Duodenal mucosa (tissue), 2 donors: ENCODE measurements around the gene BASP1.

ENCODE experiments used
- H3K27ac ChIP-seq: one replicate; pipeline ENCODE4 v1.7.0; 2013; ENCODE audit warnings: low read depth, low read length
- H3K27me3 ChIP-seq, 2 donors: one replicate each; pipeline ENCODE4 v1.7.0; 2013; ENCODE audit warnings: low read length in 2 of 2, control low read depth in 1 of 2; ENCODE audit not compliant: insufficient read depth in 2 of 2, control insufficient read depth in 1 of 2
- H3K36me3 ChIP-seq, 2 donors: one replicate each; pipeline ENCODE4 v1.7.0; 2013; ENCODE audit warnings: low read length in 2 of 2, control low read depth in 1 of 2; ENCODE audit not compliant: insufficient read depth in 2 of 2, control insufficient read depth in 1 of 2
- H3K4me1 ChIP-seq, 2 donors: one replicate each; pipeline ENCODE4 v1.7.0; 2013; ENCODE audit warnings: low read length in 2 of 2, control low read depth in 1 of 2; ENCODE audit not compliant: insufficient read depth in 2 of 2, control insufficient read depth in 1 of 2
- H3K4me3 ChIP-seq, 2 donors: one replicate each; pipeline ENCODE4 v1.7.0; 2013; ENCODE audit warnings: low read length in 2 of 2, low read depth in 1 of 2
- H3K9ac ChIP-seq, 2 donors: one replicate each; pipeline ENCODE4 v1.7.0; 2013; ENCODE audit warnings: low read length in 2 of 2, low read depth in 1 of 2
- H3K9me3 ChIP-seq, 2 donors: one replicate each; pipeline ENCODE4 v1.7.0; 2013; ENCODE audit warnings: low read length in 2 of 2, control low read depth in 1 of 2; ENCODE audit not compliant: control insufficient read depth in 1 of 2

BASP1 gene

GRCh38 chr5:17182981-17183380 is 34.5 kb upstream of the BASP1 start:
- Histone ChIP-seq H3K27me3 (no peaks in the 10 kb centered on the region), H3K4me1 (no peaks in the 10 kb centered on the region), H3K9ac (no peak overlapping the region), H3K4me3 (no peak overlapping the region), H3K9me3 (no peaks in the 10 kb centered on the region), H3K36me3 (no peaks in the 10 kb centered on the region), H3K27ac (no peak overlapping the region)

DNA sequence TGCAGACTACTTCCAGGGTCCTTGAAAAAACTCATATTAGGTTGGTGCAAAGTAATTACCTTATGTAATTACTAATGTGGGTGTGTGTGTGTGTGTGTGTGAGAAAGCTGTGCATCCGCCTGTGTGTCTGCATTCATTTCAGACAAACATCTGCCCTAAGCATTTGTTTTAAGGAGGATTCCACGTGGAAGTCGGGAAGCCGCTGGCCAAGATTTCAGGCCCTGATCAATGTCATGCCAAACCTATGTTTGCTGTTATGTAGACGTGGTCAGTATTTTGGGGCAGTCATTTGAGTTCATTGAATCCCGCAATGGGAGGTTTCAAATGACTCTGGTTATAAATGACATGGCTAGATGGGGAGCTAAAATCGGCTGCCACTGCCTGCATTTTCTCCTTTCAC is 33.6 kb upstream of the BASP1 start:
- Histone ChIP-seq H3K27me3 (no peaks in the 10 kb centered on the region), H3K9me3 (no peaks in the 10 kb centered on the region), H3K27ac (no peak overlapping the region), H3K36me3 (no peaks in the 10 kb centered on the region), H3K9ac (no peak overlapping the region), H3K4me3 (no peak overlapping the region), H3K4me1 (no peaks in the 10 kb centered on the region)

DNA sequence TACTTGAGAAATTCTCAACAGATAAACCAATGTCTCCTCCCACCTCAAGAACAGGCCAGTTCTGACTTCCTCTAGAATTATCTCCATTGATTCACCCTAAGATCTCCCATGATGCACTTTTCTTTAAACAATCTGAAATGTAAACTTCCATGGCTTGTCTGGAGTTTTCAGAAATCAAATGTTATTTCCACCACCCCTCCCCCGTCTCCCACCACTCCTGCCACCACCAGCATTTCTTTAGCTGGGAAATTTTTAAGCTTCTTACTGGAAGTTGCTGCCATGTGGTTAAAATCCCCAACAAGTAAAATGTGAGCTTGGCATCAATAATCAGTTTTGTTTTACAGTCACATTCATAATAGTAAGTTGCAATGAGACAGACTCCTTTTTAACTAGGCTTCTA is 32.8 kb upstream of the BASP1 start:
- Histone ChIP-seq H3K36me3 (no peaks in the 10 kb centered on the region), H3K27ac (no peak overlapping the region), H3K27me3 (no peaks in the 10 kb centered on the region), H3K9me3 (no peaks in the 10 kb centered on the region), H3K4me1 (peaks cover 4% of the 10 kb centered on the region in 2 donors), H3K9ac (no peak overlapping the region), H3K4me3 (no peak overlapping the region)

GRCh38 chr5:17185349-17185748 is 32.1 kb upstream of the BASP1 start:
- Histone ChIP-seq H3K27ac (no peak overlapping the region), H3K9ac (no peak overlapping the region), H3K4me1 (peaks cover 12% of the 10 kb centered on the region in 2 donors), H3K9me3 (no peaks in the 10 kb centered on the region), H3K4me3 (no peak overlapping the region), H3K36me3 (no peaks in the 10 kb centered on the region), H3K27me3 (no peaks in the 10 kb centered on the region)

GRCh38 chr5:17185773-17186172 is 31.7 kb upstream of the BASP1 start:
- Histone ChIP-seq H3K4me3 (no peak overlapping the region), H3K9me3 (no peaks in the 10 kb centered on the region), H3K36me3 (no peaks in the 10 kb centered on the region), H3K27ac (no peak overlapping the region), H3K9ac (no peak overlapping the region), H3K27me3 (no peaks in the 10 kb centered on the region), H3K4me1 (peaks cover 16% of the 10 kb centered on the region in 2 donors)

- peaks cover 21% of the 10 kb centered on the region in 2 donors for H3K4me1 ChIP-seq
- no peak overlapping the region for H3K9ac ChIP-seq
- H3K4me3 ChIP-seq, result no peak overlapping the region
- H3K27ac ChIP-seq, result no peak overlapping the region
- H3K36me3 ChIP-seq, result no peaks in the 10 kb centered on the region
- H3K9me3 ChIP-seq, result no peaks in the 10 kb centered on the region
- H3K27me3 ChIP-seq, result no peaks in the 10 kb centered on the region
Observed at GRCh38 chr5:17186256-17186655, 31.2 kb upstream of the BASP1 start.

GRCh38 chr5:17187011-17187785 is 30.2 kb upstream of the BASP1 start:
- Histone ChIP-seq H3K27ac (no peak overlapping the region), H3K36me3 (no peaks in the 10 kb centered on the region), H3K4me3 (no peak overlapping the region)

GRCh38 chr5:17187786-17188170 is 29.7 kb upstream of the BASP1 start:
- Histone ChIP-seq H3K4me1 (peaks cover 27 to 30% of the 10 kb centered on the region in 2 donors), H3K36me3 (no peaks in the 10 kb centered on the region), H3K9me3 (no peaks in the 10 kb centered on the region), H3K4me3 (no peak overlapping the region), H3K27me3 (no peaks in the 10 kb centered on the region), H3K27ac (no peak overlapping the region), H3K9ac (no peak overlapping the region)

More at GRCh38 chr5:17187011-17187785, 30.2 kb upstream of the BASP1 start:
- no peak overlapping the region for H3K9ac ChIP-seq
- no peaks in the 10 kb centered on the region for H3K9me3 ChIP-seq
- H3K27me3 ChIP-seq, result no peaks in the 10 kb centered on the region
- H3K4me1 ChIP-seq, result peaks cover 26 to 27% of the 10 kb centered on the region in 2 donors

DNA sequence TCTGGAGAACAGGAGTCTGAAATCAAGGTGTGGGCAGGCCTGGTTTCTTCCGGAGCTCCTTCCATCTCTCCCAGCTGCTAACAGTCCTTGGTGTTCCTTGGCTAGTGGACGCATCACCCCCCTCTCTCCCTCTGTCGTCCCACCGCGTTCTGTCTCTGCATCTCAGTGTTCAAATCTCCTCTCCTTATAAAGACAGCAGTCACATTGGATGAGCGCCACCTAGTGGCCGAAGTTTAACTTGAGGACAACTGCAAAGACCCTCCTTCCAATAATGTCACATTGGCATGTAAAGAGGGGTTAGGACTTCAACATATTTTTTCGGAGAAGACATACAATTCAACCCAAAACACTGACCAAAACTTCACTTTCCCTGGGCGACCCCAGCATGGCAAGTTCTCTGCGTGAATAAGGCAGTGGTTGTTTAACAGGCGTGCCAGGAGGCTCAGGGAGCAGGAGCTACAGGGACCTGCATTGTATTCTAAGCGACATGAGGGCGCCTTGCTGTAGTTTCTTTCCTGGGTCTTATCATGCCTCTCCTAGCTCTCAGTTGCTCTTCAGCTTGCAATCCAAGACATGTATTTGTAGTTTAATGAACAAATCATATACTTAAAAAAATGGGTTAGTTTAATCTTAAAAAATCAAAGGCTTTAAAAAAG is 27.9 kb upstream of the BASP1 start:
- H3K27ac ChIP-seq, result no peak overlapping the region
- no peak overlapping the region for H3K9ac ChIP-seq
- H3K4me3 ChIP-seq, result no peak overlapping the region
- H3K9me3 ChIP-seq, result no peaks in the 10 kb centered on the region
- H3K4me1 ChIP-seq, result peaks cover 27 to 30% of the 10 kb centered on the region in 2 donors
- H3K36me3 ChIP-seq, result no peaks in the 10 kb centered on the region
- H3K27me3 ChIP-seq, result no peaks in the 10 kb centered on the region

GRCh38 chr5:17190242-17190778 is 27.1 kb upstream of the BASP1 start:
- H3K4me1 ChIP-seq, result peaks cover 27 to 30% of the 10 kb centered on the region in 2 donors
- H3K27me3 ChIP-seq, result no peaks in the 10 kb centered on the region
- no peaks in the 10 kb centered on the region for H3K9me3 ChIP-seq
- H3K9ac ChIP-seq, result no peak overlapping the region
- H3K27ac ChIP-seq, result no peak overlapping the region
- H3K36me3 ChIP-seq, result no peaks in the 10 kb centered on the region
- H3K4me3 ChIP-seq, result no peak overlapping the region
